Aorta (tissue), 5 donors: ENCODE data around the gene OSBPL5. TPM values are rescaled to one million over a fixed set of nuclear protein-coding genes. Genes with fewer than 3 reads are reported as not detected.

Experiments used
- ATAC-seq: fragments of 200-7000 bp; cut with Tn5 transposase; one replicate; pipeline ENCODE4 v1.9.1; 2022; ENCODE audit warnings: moderate library complexity; ENCODE audit not compliant: low FRiP score
- DNase-seq, 2 donors: peaks; one replicate each; pipeline ENCODE4 v3.0.0-alpha.2; 2020
- H3K27ac ChIP-seq, 2 donors: one replicate each; pipeline ENCODE4 v1.5.1; 2013; ENCODE audit warnings: low read length in 2 of 2, mild to moderate bottlenecking in 2 of 2, moderate library complexity in 2 of 2, control low read depth in 1 of 2, inconsistent platforms in 1 of 2, low read depth in 1 of 2
- H3K27me3 ChIP-seq, 2 donors: one replicate each; pipeline ENCODE4 v1.6.1; 2013; ENCODE audit warnings: control low read depth in 1 of 2, low read length in 1 of 2, mild to moderate bottlenecking in 1 of 2, moderate library complexity in 1 of 2; ENCODE audit not compliant: insufficient read depth in 2 of 2, control insufficient read depth in 1 of 2
- H3K36me3 ChIP-seq, 2 donors: one replicate each; pipeline ENCODE4 v1.6.1; 2013; ENCODE audit warnings: control low read depth in 1 of 2, low read length in 1 of 2, mild to moderate bottlenecking in 1 of 2; ENCODE audit not compliant: insufficient read depth in 2 of 2, control insufficient read depth in 1 of 2
- H3K4me1 ChIP-seq, 2 donors: one replicate each; pipeline ENCODE4 v1.6.1; 2013; ENCODE audit warnings: low read length in 2 of 2, control low read depth in 1 of 2, mild to moderate bottlenecking in 1 of 2, moderate library complexity in 1 of 2; ENCODE audit not compliant: insufficient read depth in 2 of 2, control insufficient read depth in 1 of 2
- H3K4me3 ChIP-seq, 2 donors: one replicate each; pipeline ENCODE4 v1.5.1; 2013; ENCODE audit warnings: low read length in 2 of 2, control low read depth in 1 of 2, mild to moderate bottlenecking in 1 of 2
- H3K9me3 ChIP-seq: one replicate; pipeline ENCODE4 v1.6.1; 2013; ENCODE audit warnings: mild to moderate bottlenecking, low read length; ENCODE audit not compliant: control insufficient read depth
- WGBS, 2 donors: extraction: QIAGEN DNeasy Blood & Tissue Kit; methylation state at CpG; one replicate each; pipeline ENCODE4 v1.1.7; 2013; 5-methylcytosine and 5-hydroxymethylcytosine counted together
- intact Hi-C, 2 donors: fragments of 100-400 bp; cut with DNase I; formaldehyde crosslinking; loops; one replicate each; pipeline versions ENCODE4 v1.14.2 to v1.15.0; 2022
- polyA plus RNA-seq, 2 donors: library from polyadenylated mRNA; stranded (reverse); fragments of 200-250 nt; gene quantifications; one replicate each; pipeline ENCODE4 v1.2.3, GENCODE V29; 2013
- total RNA-seq, 2 donors: library from RNA; stranded (reverse); fragmentation: NEBNext Ultra II Directional; extraction: Animal tissue kit (Norgen Biotek cat#: 25700); gene quantifications; one replicate each; pipeline ENCODE4 v1.2.1, GENCODE V29; 2021
- donor health status: healthy with polysubstance abuse.
- donor health status: Bipolar disorder and iron deficiency.
- donor health status: DM: no; HTN: no; CAD: no.
- donor health status: DM: no; HTN: no; CAD: no.
- donor health status: DM: yes; HTN: yes; CAD: no.

The OSBPL5 gene
- total and polyA plus RNA-seq, 4 donors: 11.9 to 69.1 (median 56.2) TPM

DNA sequence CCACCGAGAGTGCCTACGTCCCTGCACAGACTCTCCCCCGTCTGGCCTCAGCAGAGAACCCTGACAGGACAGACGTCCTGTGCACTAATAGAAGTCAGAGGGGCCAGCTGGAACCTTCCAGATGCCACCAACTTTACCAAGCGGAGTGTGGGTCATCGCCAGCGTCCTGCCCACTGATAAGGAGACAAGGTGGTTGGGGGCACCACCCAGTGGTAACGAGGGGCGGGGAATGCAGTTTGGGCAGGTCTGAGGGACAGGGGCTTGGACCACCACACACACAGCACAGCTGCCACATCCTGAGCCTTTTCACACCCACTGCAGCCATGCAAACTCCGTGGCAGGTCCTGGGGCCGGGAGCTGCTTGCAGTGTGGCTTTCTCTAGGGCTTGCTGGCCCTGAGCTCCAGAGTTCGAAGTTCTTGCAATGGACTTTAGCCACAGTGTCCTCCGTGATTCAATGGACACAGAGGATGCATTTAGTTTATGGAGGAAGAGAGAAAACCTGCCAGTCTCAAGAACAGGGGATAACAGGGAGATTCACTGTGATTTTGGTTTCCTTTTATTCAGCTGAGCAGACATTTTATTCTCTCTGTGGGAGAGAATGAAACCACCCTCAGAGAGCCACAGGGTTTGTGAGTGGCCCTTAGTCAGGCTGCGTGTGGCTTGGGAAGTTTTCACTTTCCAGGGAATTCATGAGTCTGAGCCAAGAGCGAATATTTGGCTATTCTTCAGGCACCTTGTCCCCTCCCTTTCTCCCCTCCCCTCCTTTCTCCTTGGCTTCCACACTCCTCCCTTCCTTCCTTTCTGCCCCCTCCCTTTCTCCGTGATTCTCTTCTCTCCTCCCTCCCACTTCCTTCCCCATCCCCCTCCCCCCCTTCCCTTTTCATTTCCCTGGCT lies 40.4 kb upstream of the OSBPL5 start:
- Histone ChIP-seq H3K4me1 (no peaks in the 10 kb centered on the region), H3K9me3 (no peaks in the 10 kb centered on the region), H3K27ac (no peak overlapping the region), H3K27me3 (no peaks in the 10 kb centered on the region), H3K36me3 (no peaks in the 10 kb centered on the region), H3K4me3 (no peak overlapping the region)
- DNase-seq (peak; percentile 17 to 57), ATAC-seq (no peak)
- intact Hi-C loops: no loop called here
- WGBS, 2 donors: 43 to 47% methylated on average over 16 of the region's 16 CpGs

DNA sequence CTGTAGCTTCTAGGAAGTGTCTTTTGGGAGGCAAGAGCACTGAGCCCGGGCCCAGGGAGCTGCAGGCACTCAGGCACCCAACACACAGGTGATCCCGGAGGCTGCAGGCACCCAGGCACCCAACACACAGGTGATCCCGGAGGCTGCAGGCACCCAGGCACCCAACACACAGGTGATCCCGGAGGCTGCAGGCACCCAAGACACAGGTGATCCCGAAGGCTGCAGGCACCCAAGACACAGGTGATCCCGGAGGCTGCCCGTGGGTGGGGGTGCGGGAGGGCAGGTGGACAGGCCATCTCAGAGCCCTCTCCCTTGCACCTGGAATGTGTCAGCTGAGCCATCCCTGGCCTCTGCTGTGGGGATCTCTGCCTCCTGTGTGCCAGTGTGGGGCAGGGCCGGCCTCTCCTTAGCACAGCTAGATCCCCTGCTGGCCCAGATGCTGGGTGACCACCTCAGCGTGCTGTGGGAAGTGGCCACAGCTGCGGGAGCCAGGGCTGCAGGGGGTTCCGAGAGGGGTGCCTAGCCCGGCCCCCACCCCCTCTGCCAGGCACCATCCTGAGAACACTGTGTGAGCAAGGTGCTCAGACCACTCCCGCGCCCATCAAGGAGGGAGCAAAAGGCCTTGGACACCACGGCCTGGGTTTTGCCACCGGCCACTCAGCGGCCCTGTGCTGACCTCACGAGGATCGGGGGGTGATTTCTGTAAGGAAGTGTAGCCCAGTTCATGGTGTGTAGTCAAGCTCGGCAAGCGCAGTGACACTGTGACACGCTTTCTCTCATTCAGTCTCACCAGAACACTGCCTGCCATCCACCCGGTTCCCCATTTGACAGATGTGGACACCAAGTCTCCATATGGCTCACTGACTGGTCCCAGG lies 39.3 kb upstream of the OSBPL5 start:
- H3K4me3 ChIP-seq: no peak overlapping the region
- H3K27ac ChIP-seq: no peak overlapping the region
- no peaks in the 10 kb centered on the region for H3K27me3 ChIP-seq
- ATAC-seq (no peak), DNase-seq (peak; percentile 41 to 54)
- H3K9me3 ChIP-seq: no peaks in the 10 kb centered on the region
- intact Hi-C loops: no loop called here
- whole genome bisulfite sequencing, 2 donors: 81 to 91% methylated on average over 22 to 24 of the region's 24 CpGs
- no peaks in the 10 kb centered on the region for H3K4me1 ChIP-seq
- H3K36me3 ChIP-seq: no peaks in the 10 kb centered on the region

DNA sequence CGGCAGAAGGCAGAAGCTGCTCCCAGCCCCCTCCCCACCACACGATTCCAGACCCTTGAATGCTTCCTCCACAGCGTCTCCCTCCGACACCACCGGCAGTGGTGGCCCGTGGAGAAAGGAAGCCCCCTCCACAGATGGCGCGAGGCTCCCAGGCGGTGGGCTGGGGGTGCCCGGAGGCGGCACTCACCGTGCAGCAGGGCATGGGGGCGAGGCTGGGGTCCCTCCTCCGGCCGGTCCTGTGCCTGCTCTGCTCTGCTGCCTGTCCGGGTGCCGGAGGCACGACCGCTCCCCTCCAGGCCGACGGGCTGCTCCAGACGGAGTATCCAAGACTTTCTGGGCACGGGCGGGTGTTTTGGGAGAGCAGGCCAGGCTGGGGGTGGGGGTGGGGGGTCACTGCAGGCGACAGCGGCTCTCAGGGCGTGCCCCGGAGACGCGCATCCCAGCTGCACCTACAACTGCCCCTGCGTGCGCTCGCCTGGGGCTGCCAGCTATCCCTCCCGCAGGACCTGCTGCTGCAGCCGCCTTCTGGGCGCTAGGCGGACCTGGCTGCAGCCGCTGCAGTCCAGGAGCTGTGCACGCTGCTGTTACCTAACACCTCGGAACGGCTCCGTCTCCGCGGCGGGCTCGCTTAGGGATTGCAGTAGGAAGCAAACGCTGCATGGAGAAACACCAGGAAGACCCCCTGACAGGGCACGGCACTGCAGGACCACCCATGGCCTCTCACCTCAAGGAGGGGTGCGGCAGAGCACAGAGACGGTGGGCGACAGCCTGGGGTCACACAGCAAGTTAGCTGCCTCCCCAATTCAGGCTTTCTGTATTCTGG lies 38.3 kb upstream of the OSBPL5 start:
- Histone ChIP-seq H3K27me3 (no peaks in the 10 kb centered on the region), H3K9me3 (no peaks in the 10 kb centered on the region), H3K36me3 (no peaks in the 10 kb centered on the region)

DNA sequence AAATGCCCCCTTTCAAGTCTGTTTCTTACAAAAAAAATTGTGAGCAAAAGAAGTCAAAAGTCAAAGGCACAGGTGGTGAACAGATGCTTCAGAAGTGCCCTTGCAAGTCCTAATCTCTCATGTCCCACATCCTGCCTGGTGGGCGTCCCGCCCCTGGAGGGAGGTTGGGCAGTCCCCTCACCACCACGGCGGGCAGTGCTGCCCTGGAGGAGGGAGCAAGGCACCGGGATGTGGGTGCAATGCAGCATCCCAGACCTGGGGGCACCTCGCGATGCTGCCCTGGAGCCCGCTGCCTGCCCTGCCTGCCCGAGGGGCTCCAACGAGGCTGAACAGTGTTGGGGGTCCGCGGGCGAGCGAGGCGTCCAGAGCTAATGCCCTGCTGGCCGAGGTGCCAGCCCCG lies 37.6 kb upstream of the OSBPL5 start:
- no peak overlapping the region for H3K4me3 ChIP-seq
- ATAC-seq (no peak), DNase-seq (peak; percentile 26 to 52)
- H3K4me1 ChIP-seq: no peaks in the 10 kb centered on the region
- no peak overlapping the region for H3K27ac ChIP-seq
- no peaks in the 10 kb centered on the region for H3K27me3 ChIP-seq
- H3K36me3 ChIP-seq: no peaks in the 10 kb centered on the region
- no peaks in the 10 kb centered on the region for H3K9me3 ChIP-seq
- WGBS, 2 donors: 5 to 8% methylated on average over 17 of the region's 17 CpGs
- intact Hi-C loops: no loop called here

More for the DNA sequence above, 38.3 kb upstream of the OSBPL5 start:
- intact Hi-C loops: no loop called here
- no peak overlapping the region for H3K4me3 ChIP-seq
- no peaks in the 10 kb centered on the region for H3K4me1 ChIP-seq
- ATAC-seq (no peak), DNase-seq (peak; percentile 32 to 70)
- 3% methylated on average over 50 to 51 of the region's 51 CpGs for WGBS, 2 donors
- H3K27ac ChIP-seq: no peak overlapping the region

DNA sequence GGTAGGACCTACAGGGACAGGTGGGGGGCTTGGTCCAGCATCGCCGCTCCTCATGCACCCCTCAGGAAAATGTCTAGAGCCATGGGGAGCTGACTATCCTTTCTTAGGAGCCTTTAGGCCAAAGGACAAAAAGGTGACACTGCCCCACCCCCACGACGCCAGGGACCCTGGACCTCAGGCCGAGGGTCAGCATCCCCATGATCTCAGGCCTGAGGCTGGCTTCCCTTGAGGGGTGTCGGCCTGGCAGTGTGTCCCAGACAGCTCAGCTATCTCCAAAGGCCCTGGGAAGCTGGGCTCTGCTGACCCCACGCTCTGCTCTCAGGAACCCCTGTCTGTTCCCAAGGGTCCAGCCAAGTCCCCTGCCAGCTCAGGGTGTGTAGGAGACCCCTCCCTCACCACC lies 37.2 kb upstream of the OSBPL5 start:
- no peaks in the 10 kb centered on the region for H3K4me1 ChIP-seq
- DNase-seq (peak; percentile 23 to 42), ATAC-seq (no peak)
- H3K4me3 ChIP-seq: no peak overlapping the region
- no peaks in the 10 kb centered on the region for H3K27me3 ChIP-seq
- no peaks in the 10 kb centered on the region for H3K36me3 ChIP-seq
- intact Hi-C loops: no loop called here
- H3K9me3 ChIP-seq: no peaks in the 10 kb centered on the region
- no peak overlapping the region for H3K27ac ChIP-seq
- 63 to 68% methylated on average over 7 of the region's 7 CpGs for WGBS, 2 donors

DNA sequence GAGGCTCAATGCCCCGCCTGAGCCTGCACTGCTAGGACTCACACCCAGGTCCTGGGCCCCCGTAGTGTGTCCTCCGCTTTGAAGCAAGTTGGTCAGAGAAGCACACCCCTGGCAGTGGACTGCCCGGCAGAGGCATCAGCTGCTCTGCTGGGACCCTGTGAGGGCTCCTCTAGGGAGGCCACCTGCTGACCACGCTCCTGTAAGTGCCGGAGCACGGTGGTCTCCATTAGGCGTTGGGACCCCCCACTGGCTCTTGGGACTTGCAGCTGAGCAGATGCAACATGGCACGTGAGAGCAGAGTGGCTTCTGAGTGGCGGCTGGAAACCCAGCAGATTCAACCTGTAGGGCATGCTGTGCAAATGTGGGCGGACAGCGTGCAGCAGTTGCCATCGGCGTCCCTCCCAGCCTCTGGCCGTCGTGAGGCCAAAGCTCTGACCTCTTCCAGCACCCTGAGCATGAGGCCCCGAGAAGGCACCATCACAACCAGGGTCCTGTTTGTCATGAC lies 36.6 kb upstream of the OSBPL5 start:
- 83 to 87% methylated on average over 16 to 17 of the region's 17 CpGs for WGBS, 2 donors
- no peaks in the 10 kb centered on the region for H3K27me3 ChIP-seq
- H3K36me3 ChIP-seq: no peaks in the 10 kb centered on the region
- ATAC-seq (no peak), DNase-seq (peak; percentile 33 to 66)
- H3K4me3 ChIP-seq: no peak overlapping the region
- H3K9me3 ChIP-seq: no peaks in the 10 kb centered on the region
- H3K4me1 ChIP-seq: no peaks in the 10 kb centered on the region
- H3K27ac ChIP-seq: no peak overlapping the region
- intact Hi-C loops: no loop called here

DNA sequence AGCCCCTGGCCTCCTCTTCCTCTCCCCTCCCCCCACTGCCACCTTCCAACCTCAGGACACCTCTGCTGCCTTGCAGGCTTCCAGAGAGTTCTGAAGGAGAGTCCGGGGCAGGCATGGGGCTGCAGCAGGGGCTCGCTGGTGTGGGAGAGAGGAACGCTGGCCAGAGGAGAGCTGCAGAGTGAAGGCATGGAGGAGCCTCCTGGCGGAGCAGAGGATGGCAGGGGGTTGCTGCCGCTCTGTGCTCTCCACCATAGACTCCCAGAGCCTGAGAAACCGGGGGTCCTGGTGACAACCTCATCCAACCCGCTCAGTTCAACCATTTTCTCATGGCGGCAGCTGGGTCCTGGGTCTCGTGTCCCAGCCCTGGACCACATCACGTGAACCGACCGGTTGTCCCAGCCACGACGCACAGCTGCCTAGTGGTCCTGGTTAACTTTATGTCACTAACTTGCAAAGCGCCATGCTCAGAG lies 36.0 kb upstream of the OSBPL5 start:
- no peaks in the 10 kb centered on the region for H3K27me3 ChIP-seq
- H3K4me1 ChIP-seq: no peaks in the 10 kb centered on the region
- 87 to 88% methylated on average over 15 of the region's 15 CpGs for WGBS, 2 donors
- no peaks in the 10 kb centered on the region for H3K36me3 ChIP-seq
- H3K4me3 ChIP-seq: no peak overlapping the region
- ATAC-seq (no peak), DNase-seq (peak; percentile 38 to 70)
- no peaks in the 10 kb centered on the region for H3K9me3 ChIP-seq
- intact Hi-C loops: no loop called here
- no peak overlapping the region for H3K27ac ChIP-seq
